Stimulated activated CD8-positive, alpha-beta memory T cell treated with anti-CD3 and anti-CD28 coated beads, Interleukin-4, amount 100 ng/mL, for 48 hours (primary cell): ENCODE measurements around the gene SYT14.
"Not testable (repeated sequence)": the region's sequence is repeated elsewhere in the genome, so short reads cannot be mapped to it uniquely, and the experiment has no call there.

Experiments
- DNase-seq: peaks from one replicate; pipeline ENCODE4 v3.0.0-alpha.2; 2020

The SYT14 gene

GRCh38 chr1:209945377-209945776 is 7.4 kb downstream of the SYT14 start:
- no peak for DNase-seq

- DNase-seq, result no peak
These were observed 10.1 kb downstream of the SYT14 start for GRCh38 chr1:209948155-209948554.

- no peak for DNase-seq
These were observed 18.1 kb downstream of the SYT14 start for GRCh38 chr1:209956116-209956515.

- DNase-seq, result no peak
These were observed 21.6 kb downstream of the SYT14 start for GRCh38 chr1:209959623-209960022.

- DNase-seq, result no peak
These were observed 22.9 kb downstream of the SYT14 start for GRCh38 chr1:209960926-209961325.

GRCh38 chr1:209962388-209962787 is 24.4 kb downstream of the SYT14 start:
- DNase-seq, result no peak

- DNase-seq, result no peak
These were observed 24.8 kb downstream of the SYT14 start for GRCh38 chr1:209962856-209963255.

- DNase-seq, result no peak
These were observed 28.0 kb downstream of the SYT14 start for GRCh38 chr1:209965996-209966395.

- DNase-seq, result not testable (repeated sequence)
These were observed 40.7 kb downstream of the SYT14 start for GRCh38 chr1:209978721-209979120.

- no peak for DNase-seq
These were observed 45.9 kb downstream of the SYT14 start for GRCh38 chr1:209983953-209984352.

- no peak for DNase-seq
These were observed 47.0 kb downstream of the SYT14 start for GRCh38 chr1:209985002-209985401.

GRCh38 chr1:209988706-209989105 is 50.7 kb downstream of the SYT14 start:
- no peak for DNase-seq

- no peak for DNase-seq
These were observed 51.5 kb downstream of the SYT14 start for GRCh38 chr1:209989525-209989924.

- DNase-seq, result no peak
These were observed 55.2 kb downstream of the SYT14 start for GRCh38 chr1:209993061-209993830.

GRCh38 chr1:209996348-209996747 is 58.3 kb downstream of the SYT14 start:
- DNase-seq, result no peak

GRCh38 chr1:209999005-209999404 is 61.0 kb downstream of the SYT14 start:
- no peak for DNase-seq

GRCh38 chr1:210001751-210002150 is 63.7 kb downstream of the SYT14 start:
- DNase-seq, result no peak

GRCh38 chr1:210003501-210003900 is 65.5 kb downstream of the SYT14 start:
- no peak for DNase-seq

GRCh38 chr1:210010161-210010560 is 72.1 kb downstream of the SYT14 start:
- DNase-seq, result no peak

GRCh38 chr1:210021145-210021860 is 83.3 kb downstream of the SYT14 start:
- no peak for DNase-seq

- no peak for DNase-seq
These were observed 84.0 kb downstream of the SYT14 start for GRCh38 chr1:210022044-210022443.

- DNase-seq, result no peak
These were observed 86.3 kb downstream of the SYT14 start for GRCh38 chr1:210024282-210024681.

- DNase-seq, result no peak
These were observed 87.0 kb downstream of the SYT14 start for GRCh38 chr1:210024996-210025395.

GRCh38 chr1:210025870-210026269 is 87.9 kb downstream of the SYT14 start:
- no peak for DNase-seq

- no peak for DNase-seq
These were observed 90.0 kb downstream of the SYT14 start for GRCh38 chr1:210027994-210028393.
